ENCODE data around the gene AKR1C3. TPM values are rescaled to one million over a fixed set of nuclear protein-coding genes. Genes with fewer than 3 reads are reported as not detected.

Gene AKR1C3
- total and polyA plus RNA-seq, 2 donors (not counting 3 experiments of a cell fraction or from before 2014, with no cell fraction given) = 27.4 to 32.2 TPM

GRCh38 chr10:5045095-5045494 is 49.1 kb upstream of the AKR1C3 start:
- dilution Hi-C loops (cut with MboI; ENCODE audit: extremely low pct_ligation_motif_present, low sequenced_read_pairs) = no loop called here
- H3K4me2 ChIP-seq (ENCODE audit: insufficient read depth, low read length) = no peak overlapping the region
- no peaks in the 10 kb centered on the region for H3K9me1 ChIP-seq (replicated peaks; ENCODE audit: control insufficient read depth, extremely low read depth, insufficient read depth, low read length)
- ChIA-PET POLR2A (no interaction called here), CTCF (no interaction called here)
- no peak overlapping the region for H3K27ac ChIP-seq (ENCODE audit: insufficient read depth, low read depth, low read length)
- no peaks in the 10 kb centered on the region for H4K20me1 ChIP-seq (replicated peaks; ENCODE audit: control insufficient read depth, extremely low read depth, insufficient read depth, low read length)
- no peak for TF ChIP-seq CTCF (IDR thresholded peaks at IDR 0.05; ENCODE audit: extremely low read depth in 1 of 2, insufficient read depth in 1 of 2, low read depth in 1 of 2, low read length in 2 of 2)
- TF ChIP-seq GATA2 (IDR thresholded peaks at IDR 0.05; ENCODE audit: insufficient read depth, insufficient read length, low read depth, low read length) = no peak
- no peaks in the 10 kb centered on the region for H3K27me3 ChIP-seq (ENCODE audit: control insufficient read depth in 2 of 2, insufficient read depth in 2 of 2, low read length in 2 of 2)
- H3K36me3 ChIP-seq (ENCODE audit: control insufficient read depth in 2 of 2, extremely low read depth in 1 of 2, insufficient read depth in 2 of 2, low read length in 2 of 2) = no peaks in the 10 kb centered on the region
- no peak overlapping the region for H3K4me3 ChIP-seq (replicated peaks in 1 of 3; ENCODE audit: insufficient read depth in 1 of 3, low read depth in 1 of 3, low read length in 3 of 3)
- FAIRE-seq = no peak
- no peaks in the 10 kb centered on the region for H3K4me1 ChIP-seq (ENCODE audit: control insufficient read depth, extremely low read depth, insufficient read depth, low read length)
- no TSS peak for BruUV-seq (replicated peaks)
- DNase-seq (ENCODE audit: low read depth, low spot score) = no peak
- intact Hi-C loops (cut with micrococcal nuclease) = no loop called here
- no peak overlapping the region for H2AFZ ChIP-seq (ENCODE audit: low read depth, low read length)
- H3K79me2 ChIP-seq (ENCODE audit: control insufficient read depth, insufficient read depth, low read length) = no peaks in the 10 kb centered on the region
- H3K9ac ChIP-seq (replicated peaks; ENCODE audit: extremely low read depth, insufficient read depth, low read length) = no peak overlapping the region
- H3K9me3 ChIP-seq (replicated peaks; ENCODE audit: control insufficient read depth, insufficient read depth, low read length) = no peaks in the 10 kb centered on the region

GRCh38 chr10:5046410-5046809 is 47.8 kb upstream of the AKR1C3 start:
- dilution Hi-C loops (cut with MboI; ENCODE audit: extremely low pct_ligation_motif_present, low sequenced_read_pairs) (no loop called here), intact Hi-C loops (cut with micrococcal nuclease) (no loop called here)
- Histone ChIP-seq H3K27me3 (ENCODE audit: control insufficient read depth in 2 of 2, insufficient read depth in 2 of 2, low read length in 2 of 2) (no peaks in the 10 kb centered on the region), H3K4me2 (ENCODE audit: insufficient read depth, low read length) (no peak overlapping the region), H4K20me1 (replicated peaks; ENCODE audit: control insufficient read depth, extremely low read depth, insufficient read depth, low read length) (no peaks in the 10 kb centered on the region), H3K9me1 (replicated peaks; ENCODE audit: control insufficient read depth, extremely low read depth, insufficient read depth, low read length) (no peaks in the 10 kb centered on the region), H3K4me3 (replicated peaks in 1 of 3; ENCODE audit: insufficient read depth in 1 of 3, low read depth in 1 of 3, low read length in 3 of 3) (no peak overlapping the region), H3K79me2 (ENCODE audit: control insufficient read depth, insufficient read depth, low read length) (no peaks in the 10 kb centered on the region), H3K4me1 (ENCODE audit: control insufficient read depth, extremely low read depth, insufficient read depth, low read length) (no peaks in the 10 kb centered on the region), H3K9ac (replicated peaks; ENCODE audit: extremely low read depth, insufficient read depth, low read length) (no peak overlapping the region), H2AFZ (ENCODE audit: low read depth, low read length) (no peak overlapping the region), H3K36me3 (ENCODE audit: control insufficient read depth in 2 of 2, extremely low read depth in 1 of 2, insufficient read depth in 2 of 2, low read length in 2 of 2) (no peaks in the 10 kb centered on the region), H3K9me3 (replicated peaks; ENCODE audit: control insufficient read depth, insufficient read depth, low read length) (no peaks in the 10 kb centered on the region), H3K27ac (ENCODE audit: insufficient read depth, low read depth, low read length) (no peak overlapping the region)
- no peak for FAIRE-seq
- no TSS peak for BruUV-seq (replicated peaks)
- TF ChIP-seq GATA2 (IDR thresholded peaks at IDR 0.05; ENCODE audit: insufficient read depth, insufficient read length, low read depth, low read length) = no peak
- TF ChIP-seq POLR2AphosphoS5 (IDR thresholded peaks at IDR 0.05; ENCODE audit: insufficient read depth, low read depth, low read length) = no peak
- TF ChIP-seq JUN (IDR thresholded peaks at IDR 0.05; ENCODE audit: borderline replicate concordance, insufficient read depth, insufficient read length, low read depth) = no peak
- no peak for TF ChIP-seq MAX (IDR thresholded peaks at IDR 0.05; ENCODE audit: insufficient read depth, insufficient read length)
- no peak for TF ChIP-seq EZH2 (IDR thresholded peaks at IDR 0.05; ENCODE audit: borderline replicate concordance, low read depth, low read length, severe bottlenecking)
- TF ChIP-seq POLR2A (IDR thresholded peaks at IDR 0.05; ENCODE audit: low read depth, low read length) = no peak
- no peak for TF ChIP-seq MYC (IDR thresholded peaks at IDR 0.05; ENCODE audit: low read depth, low read length)
- TF ChIP-seq FOS (IDR thresholded peaks at IDR 0.05; ENCODE audit: borderline replicate concordance, insufficient read depth, low read length) = no peak
- TF ChIP-seq CTCF (IDR thresholded peaks at IDR 0.05; ENCODE audit: extremely low read depth in 1 of 2, insufficient read depth in 1 of 2, low read depth in 1 of 2, low read length in 2 of 2) = no peak
- DNase-seq (ENCODE audit: low read depth, low spot score) = no peak
- ChIA-PET POLR2A (no interaction called here), CTCF (no interaction called here)
